HEK293T (cell line): ENCODE results near the gene KIF4A.
"Not testable (repeated sequence)": the region's sequence is repeated elsewhere in the genome, so short reads cannot be mapped to it uniquely, and the experiment has no call there.

Experiments
- CTCF ChIA-PET: fragments of 350-600 bp; formaldehyde crosslinking; extraction: SDS; loops from one replicate; lab custom pipeline; 2021; ENCODE audit warnings: antibody characterized with exemption, inconsistent platforms; lab: Yijun Ruan, JAX
- POLR2A ChIA-PET: fragments of 350-600 bp; formaldehyde crosslinking; extraction: SDS; loops from one replicate; lab custom pipeline; 2020; ENCODE audit warnings: antibody characterized with exemption, inconsistent platforms; lab: Yijun Ruan, JAX
- DNase-seq: peaks from one replicate; pipeline ENCODE4 v3.0.0; 2012; ENCODE audit warnings: mixed read lengths; ENCODE audit errors: extremely low spot score
- ARNT ChIP-seq: fragments of 450-650 bp; IDR thresholded peaks from 2 replicates; pipeline ENCODE4 v1.6.1; 2017; ENCODE audit warnings: mild to moderate bottlenecking
- BHLHE40 ChIP-seq: fragments of 450-650 bp; IDR thresholded peaks from 2 replicates; pipeline ENCODE4 v1.6.1; 2016; ENCODE audit warnings: mild to moderate bottlenecking, moderate library complexity, borderline replicate concordance
- CTBP1 ChIP-seq: fragments of 450-650 bp; IDR thresholded peaks from 2 replicates; pipeline ENCODE4 v1.6.1; 2016; ENCODE audit warnings: borderline replicate concordance
- ELF4 ChIP-seq: fragments of 450-650 bp; IDR thresholded peaks from 2 replicates; pipeline ENCODE4 v1.6.1; 2017; ENCODE audit warnings: antibody characterized with exemption
- FOXA1 ChIP-seq: fragments of 450-650 bp; IDR thresholded peaks from 2 replicates; pipeline ENCODE4 v1.6.1; 2016; ENCODE audit warnings: mild to moderate bottlenecking
- FOXK2 ChIP-seq: fragments of 450-650 bp; IDR thresholded peaks from 2 replicates; pipeline ENCODE4 v1.6.1; 2016; ENCODE audit warnings: mild to moderate bottlenecking
- FOXM1 ChIP-seq: fragments of 450-650 bp; IDR thresholded peaks from 2 replicates; pipeline ENCODE4 v1.6.1; 2017; ENCODE audit warnings: mild to moderate bottlenecking, borderline replicate concordance
- HDGF ChIP-seq: fragments of 450-650 bp; IDR thresholded peaks from 2 replicates; pipeline ENCODE4 v1.6.1; 2017; ENCODE audit warnings: antibody characterized with exemption, borderline replicate concordance
- L3MBTL2 ChIP-seq: fragments of 450-650 bp; conservative IDR thresholded peaks from 2 replicates; pipeline ENCODE4 v1.6.1; 2016; ENCODE audit warnings: mild to moderate bottlenecking
- LEF1 ChIP-seq: fragments of 450-650 bp; IDR thresholded peaks from 2 replicates; pipeline ENCODE4 v1.6.1; 2017; ENCODE audit warnings: mild to moderate bottlenecking, borderline replicate concordance
- NFRKB ChIP-seq: fragments of 450-650 bp; IDR thresholded peaks from 2 replicates; pipeline ENCODE4 v1.6.1; 2016; ENCODE audit warnings: mild to moderate bottlenecking, moderate library complexity
- PKNOX1 ChIP-seq: fragments of 450-650 bp; IDR thresholded peaks from 2 replicates; pipeline ENCODE4 v1.6.1; 2016
- SP1 ChIP-seq: fragments of 450-650 bp; IDR thresholded peaks from 2 replicates; pipeline ENCODE4 v1.6.1; 2017
- SUZ12 ChIP-seq: fragments of 450-650 bp; IDR thresholded peaks from 2 replicates; pipeline ENCODE4 v1.6.1; 2016; ENCODE audit warnings: mild to moderate bottlenecking
- TARDBP ChIP-seq: fragments of 450-650 bp; IDR thresholded peaks from 2 replicates; pipeline ENCODE4 v1.6.1; 2016
- ZNF384 ChIP-seq: fragments of 450-650 bp; IDR thresholded peaks from 2 replicates; pipeline ENCODE4 v1.6.1; 2016

KIF4A gene

GRCh38 chrX:70343435-70343834 is 53.5 kb downstream of the KIF4A start:
- DNase-seq: no peak
- POLR2A ChIA-PET: no interaction called here
- no peak for TF ChIP-seq TARDBP
- no peak for TF ChIP-seq BHLHE40
- no peak for TF ChIP-seq PKNOX1
- TF ChIP-seq FOXA1: no peak
- TF ChIP-seq FOXK2: no peak
- TF ChIP-seq L3MBTL2: no peak
- CTCF ChIA-PET: interaction anchor here (0.6 kb wide), 1 partner anchor 108 kb away, joined by 3 read pairs; no protein-coding TSS in a partner anchor

GRCh38 chrX:70346418-70347070 is 56.6 kb downstream of the KIF4A start:
- POLR2A ChIA-PET: no interaction called here
- no peak for TF ChIP-seq ARNT
- no peak for TF ChIP-seq LEF1
- TF ChIP-seq CTBP1: no peak
- no peak for TF ChIP-seq FOXA1
- TF ChIP-seq L3MBTL2: no peak
- no peak for TF ChIP-seq ELF4
- no peak for TF ChIP-seq NFRKB
- TF ChIP-seq SUZ12: no peak
- TF ChIP-seq FOXM1: no peak
- TF ChIP-seq TARDBP: no peak
- no peak for TF ChIP-seq FOXK2
- TF ChIP-seq PKNOX1: no peak
- no peak for TF ChIP-seq BHLHE40
- TF ChIP-seq ZNF384: no peak
- no peak for TF ChIP-seq HDGF
- TF ChIP-seq SP1: no peak
- CTCF ChIA-PET: no interaction called here
- no peak for DNase-seq

GRCh38 chrX:70348825-70349224 is 58.9 kb downstream of the KIF4A start:
- POLR2A ChIA-PET, CTCF ChIA-PET, DNase-seq: not testable (repeated sequence)

- CTCF ChIA-PET, DNase-seq, POLR2A ChIA-PET: not testable (repeated sequence)
These were observed 59.6 kb downstream of the KIF4A start for GRCh38 chrX:70349367-70350125.

GRCh38 chrX:70352496-70352895 is 62.6 kb downstream of the KIF4A start:
- TF ChIP-seq TARDBP (no peak), LEF1 (no peak), ELF4 (no peak), NFRKB (no peak), FOXA1 (no peak), BHLHE40 (no peak), ZNF384 (no peak), FOXK2 (no peak), ARNT (no peak), PKNOX1 (no peak), L3MBTL2 (no peak), HDGF (no peak), FOXM1 (no peak), CTBP1 (no peak), SUZ12 (no peak), SP1 (no peak)
- ChIA-PET POLR2A (no interaction called here), CTCF (no interaction called here)
- DNase-seq: no peak

GRCh38 chrX:70353514-70353913 is 63.6 kb downstream of the KIF4A start:
- CTCF ChIA-PET: no interaction called here
- no peak for DNase-seq
- POLR2A ChIA-PET: no interaction called here
- TF ChIP-seq TARDBP (no peak), NFRKB (no peak), L3MBTL2 (no peak), CTBP1 (no peak), ARNT (no peak), SUZ12 (no peak), SP1 (no peak)

- no peak for DNase-seq
- ChIA-PET POLR2A (no interaction called here), CTCF (no interaction called here)
- no peak for TF ChIP-seq SP1
- no peak for TF ChIP-seq FOXM1
- TF ChIP-seq FOXA1: no peak
- no peak for TF ChIP-seq BHLHE40
- no peak for TF ChIP-seq ZNF384
- no peak for TF ChIP-seq FOXK2
- no peak for TF ChIP-seq PKNOX1
These were observed 64.8 kb downstream of the KIF4A start for GRCh38 chrX:70354716-70355115.
